Measurements from ENCODE around the gene SLC38A3. TPM values are rescaled to one million over a fixed set of nuclear protein-coding genes. Genes with fewer than 3 reads are reported as not detected.

SLC38A3 gene
- total RNA-seq, 1 experiment from 2014 or later, result 16.8 TPM

GRCh38 chr3:50266836-50267235 is 61.8 kb downstream of the SLC38A3 start:
- H3K4me1 ChIP-seq, result peaks cover 73% of the 10 kb centered on the region
- CTCF ChIA-PET, result interaction anchor here (0.6 kb wide), 1 partner anchor 771 kb away, joined by 3 read pairs; no protein-coding TSS in a partner anchor

DNA sequence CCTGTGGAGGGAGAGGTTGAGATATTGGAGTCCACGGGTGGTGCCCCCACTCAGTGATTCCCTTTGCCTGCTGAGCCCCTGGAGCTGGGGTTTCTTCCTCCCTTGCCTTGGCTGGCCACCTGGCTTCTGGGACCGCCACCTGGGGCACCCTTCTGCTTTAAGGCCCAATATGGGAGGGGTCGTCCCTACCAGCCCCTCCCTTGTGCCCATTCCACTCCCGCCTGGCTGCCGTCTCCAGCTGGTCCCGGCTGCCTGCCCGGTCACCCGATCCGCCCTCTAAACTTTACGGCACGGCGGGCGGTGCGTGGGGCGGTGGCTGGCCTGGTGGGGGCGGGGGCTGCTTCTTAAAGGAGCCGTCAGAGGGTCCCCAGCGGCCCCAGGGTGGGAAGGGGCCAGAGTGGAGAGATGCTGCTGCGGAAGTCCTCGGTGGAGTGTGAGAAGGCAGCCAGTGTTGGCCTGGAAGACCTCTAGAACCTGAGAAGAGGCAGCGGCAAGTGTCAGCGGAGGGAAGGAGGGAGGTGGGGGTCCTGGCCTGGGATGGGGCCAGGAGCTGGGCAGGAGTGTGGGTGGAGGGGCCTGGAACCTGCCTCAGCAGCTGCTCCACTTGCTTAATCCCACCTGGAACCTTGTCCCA is 62.3 kb downstream of the SLC38A3 start:
- Mint-ChIP-seq H3K4me1 (ENCODE audit: low read depth, unreplicated experiment) (peaks cover 50% of the 10 kb centered on the region), H3K4me3 (ENCODE audit: unreplicated experiment) (no peak overlapping the region), H3K27ac (ENCODE audit: unreplicated experiment) (no peak overlapping the region), H3K27me3 (ENCODE audit: insufficient read depth, unreplicated experiment) (no peaks in the 10 kb centered on the region), H3K36me3 (ENCODE audit: insufficient read depth, unreplicated experiment) (peaks cover 11% of the 10 kb centered on the region), H3K9me3 (ENCODE audit: unreplicated experiment) (no peaks in the 10 kb centered on the region)
- BruUV-seq (replicated peaks), result no TSS peak
- Histone ChIP-seq H3K4me3 (ENCODE audit: low read depth, low read length) (no peak overlapping the region), H3K4me1 (peaks cover 78% of the 10 kb centered on the region), H3K36me3 (ENCODE audit: control insufficient read depth, insufficient read depth, low read length) (no peaks in the 10 kb centered on the region; the same call in 1 of the 2 replicates), H3K9me3 (no peaks in the 10 kb centered on the region), H3K27me3 (replicated peaks; ENCODE audit: control insufficient read depth, insufficient read depth, low read length) (no peaks in the 10 kb centered on the region)
- intact Hi-C loops (cut with micrococcal nuclease; ENCODE audit: unreplicated experiment), result no loop called here
- POLR2A ChIA-PET, result interaction anchor here (1.2 kb wide), 1 partner anchor 70 kb away, joined by 4 read pairs; no protein-coding TSS in a partner anchor
- DNase-seq, result no peak
- CTCF ChIA-PET, result interaction anchor here (0.6 kb wide), 1 partner anchor 771 kb away, joined by 3 read pairs; no protein-coding TSS in a partner anchor
- TF ChIP-seq CTCF (IDR thresholded peaks at IDR 0.05; ENCODE audit: insufficient read depth in 1 of 2, low read depth in 1 of 2, low read length in 1 of 2, severe bottlenecking in 1 of 2, unreplicated experiment in 1 of 2), result no peak

More at GRCh38 chr3:50266836-50267235, 61.8 kb downstream of the SLC38A3 start:
- H3K4me3 Mint-ChIP-seq (ENCODE audit: unreplicated experiment), result no peak overlapping the region
- no peaks in the 10 kb centered on the region for H3K27me3 Mint-ChIP-seq (ENCODE audit: insufficient read depth, unreplicated experiment)
- peaks cover 49% of the 10 kb centered on the region for H3K4me1 Mint-ChIP-seq (ENCODE audit: low read depth, unreplicated experiment)
- no peak overlapping the region for H3K27ac Mint-ChIP-seq (ENCODE audit: unreplicated experiment)
- no peaks in the 10 kb centered on the region for H3K9me3 Mint-ChIP-seq (ENCODE audit: unreplicated experiment)
- Histone ChIP-seq H3K4me3 (ENCODE audit: low read depth, low read length) (no peak overlapping the region), H3K36me3 (ENCODE audit: control insufficient read depth, insufficient read depth, low read length) (no peaks in the 10 kb centered on the region), H3K27me3 (replicated peaks; ENCODE audit: control insufficient read depth, insufficient read depth, low read length) (no peaks in the 10 kb centered on the region), H3K9me3 (no peaks in the 10 kb centered on the region)
- DNase-seq, result no peak
- intact Hi-C loops (cut with micrococcal nuclease; ENCODE audit: unreplicated experiment), result no loop called here
- POLR2A ChIA-PET, result interaction anchor here (1.2 kb wide), 1 partner anchor 70 kb away, joined by 4 read pairs; no protein-coding TSS in a partner anchor
- no TSS peak for BruUV-seq (replicated peaks)
- H3K36me3 Mint-ChIP-seq (ENCODE audit: insufficient read depth, unreplicated experiment), result peaks cover 11% of the 10 kb centered on the region
- no peak for TF ChIP-seq CTCF (IDR thresholded peaks at IDR 0.05; ENCODE audit: insufficient read depth in 1 of 2, low read depth in 1 of 2, low read length in 1 of 2, severe bottlenecking in 1 of 2, unreplicated experiment in 1 of 2)

- H3K4me1 Mint-ChIP-seq (ENCODE audit: low read depth, unreplicated experiment), result peaks cover 50% of the 10 kb centered on the region
Observed at GRCh38 chr3:50268276-50268675, 63.2 kb downstream of the SLC38A3 start.

More at GRCh38 chr3:50268276-50268675, 63.2 kb downstream of the SLC38A3 start:
- H3K4me3 ChIP-seq (ENCODE audit: low read depth, low read length), result no peak overlapping the region
- CTCF ChIA-PET, result no interaction called here
- H3K36me3 Mint-ChIP-seq (ENCODE audit: insufficient read depth, unreplicated experiment), result peaks cover 11% of the 10 kb centered on the region
- TF ChIP-seq CTCF (IDR thresholded peaks at IDR 0.05; ENCODE audit: insufficient read depth in 1 of 2, low read depth in 1 of 2, low read length in 1 of 2, severe bottlenecking in 1 of 2, unreplicated experiment in 1 of 2), result no peak
- BruUV-seq (replicated peaks), result no TSS peak
- no peaks in the 10 kb centered on the region for H3K27me3 Mint-ChIP-seq (ENCODE audit: insufficient read depth, unreplicated experiment)
- peak overlapping the region; percentile 61 for H3K4me3 Mint-ChIP-seq (ENCODE audit: unreplicated experiment)
- no peak for DNase-seq
- POLR2A ChIA-PET, result no interaction called here
- H3K36me3 ChIP-seq (ENCODE audit: control insufficient read depth, insufficient read depth, low read length), result no peaks in the 10 kb centered on the region; the same call in 1 of the 2 replicates
- H3K9me3 Mint-ChIP-seq (ENCODE audit: unreplicated experiment), result no peaks in the 10 kb centered on the region
- H3K27ac Mint-ChIP-seq (ENCODE audit: unreplicated experiment), result peak overlapping the region; percentile 53
- H3K9me3 ChIP-seq, result no peaks in the 10 kb centered on the region
- intact Hi-C loops (cut with micrococcal nuclease; ENCODE audit: unreplicated experiment), result no loop called here
- peaks cover 81% of the 10 kb centered on the region for H3K4me1 ChIP-seq
- no peaks in the 10 kb centered on the region for H3K27me3 ChIP-seq (replicated peaks; ENCODE audit: control insufficient read depth, insufficient read depth, low read length)
